Right lobe of liver (tissue), 6 donors: ENCODE data around the gene PCDHA1. TPM values are rescaled to one million over a fixed set of nuclear protein-coding genes. Genes with fewer than 3 reads are reported as not detected.

ENCODE experiments used
- ATAC-seq, 4 donors: fragments of 200-7000 bp; cut with Tn5 transposase; one replicate each; pipeline ENCODE4 v1.9.1; 2020; ENCODE audit warnings: mild to moderate bottlenecking in 4 of 4, moderate library complexity in 4 of 4
- DNase-seq, 3 donors: peaks; one replicate each; pipeline ENCODE4 v3.0.0-alpha.2; 2020
- H3K27ac ChIP-seq, 3 donors: fragments of 200-600 bp; one replicate each; pipeline ENCODE4 v1.8.0; 2022
- H3K27me3 ChIP-seq, 2 donors: fragments of 200-600 bp; one replicate each; pipeline ENCODE4 v1.8.0; 2022
- H3K36me3 ChIP-seq, 4 donors: fragments of 200-600 bp; sonication (generic) in 1 of 4; one replicate each; pipeline versions ENCODE4 v1.5.1 to v1.8.0; 2017 to 2022; ENCODE audit warnings: control low read depth in 1 of 4
- H3K4me1 ChIP-seq, 4 donors: fragments of 200-600 bp; sonication (generic) in 1 of 4; one replicate each; pipeline versions ENCODE4 v1.5.1 to v1.8.0; 2017 to 2022; ENCODE audit warnings: control low read depth in 1 of 4
- H3K4me3 ChIP-seq, 3 donors: fragments of 200-600 bp; one replicate each; pipeline ENCODE4 v1.8.0; 2022
- H3K9me3 ChIP-seq, 4 donors: fragments of 200-600 bp; sonication (generic) in 1 of 4; one replicate each; pipeline versions ENCODE4 v1.5.1 to v1.8.0; 2017 to 2022; ENCODE audit warnings: control low read depth in 1 of 4
- CTCF ChIP-seq, 4 donors: fragments of 200-600 bp in 3 of 4; fragments of 450-650 bp in 1 of 4; IDR thresholded peaks; one replicate each; pipeline versions ENCODE4 v1.5.1 to v1.8.0; 2016 to 2022; ENCODE audit warnings: antibody characterized with exemption in 4 of 4, mild to moderate bottlenecking in 2 of 4
- POLR2A ChIP-seq: fragments of 450-650 bp; IDR thresholded peaks from one replicate; pipeline ENCODE4 v1.6.1; 2017; ENCODE audit warnings: antibody characterized with exemption, mild to moderate bottlenecking
- WGBS: methylation state at CpG from one replicate; pipeline ENCODE4 v1.1.6; 2018; ENCODE audit warnings: low coverage, low lambda C conversion rate; ENCODE audit not compliant: insufficient coverage; ENCODE audit errors: missing lambda C conversion rate; 5-methylcytosine and 5-hydroxymethylcytosine counted together
- intact Hi-C, 2 donors: fragments of 100-400 bp; cut with DNase I; formaldehyde crosslinking; loops; one replicate each; pipeline versions ENCODE4 v1.11.2 to v1.14.1; 2022
- small RNA-seq, 2 experiments: library from RNA; depleted of rRNA; stranded (forward); fragments of <200 nt; gene quantifications; one replicate each; pipeline ENCODE3, GENCODE V24; 2016
- total RNA-seq, 6 experiments: library from RNA; depleted of rRNA in 2 of 6; stranded (reverse); fragments of >200 nt in 2 of 6; fragmentation: NEBNext Ultra II Directional in 3 of 6; extraction: Animal tissue kit (Norgen Biotek cat#: 25700) in 3 of 6; gene quantifications; one replicate each; pipeline versions ENCODE4 v1.1.0 to v1.2.4, GENCODE V29; 2016 to 2023
- donor health status: DM: no; HTN: yes; CAD: no.
- donor health status: DM: no; HTN: no; CAD: no.
- donor health status: DM: no; HTN: no; CAD: no.
- donor health status: DM: no; HTN: yes; CAD: no.
- donor health status: DM: no; HTN: yes; CAD: no.

Gene PCDHA1
- total RNA-seq, 6 experiments from 2014 or later, result not detected

GRCh38 chr5:141051521-141051866, 265.6 kb downstream of the PCDHA1 start:
- peak overlapping the region; percentile 22 to 61 (median 60) for H3K4me3 ChIP-seq
- 8% methylated on average over 8 of the region's 19 CpGs for WGBS
- H3K9me3 ChIP-seq, result no peaks in the 10 kb centered on the region
- ATAC-seq, result peak; percentile 19 to 48 (median 40)
- H3K27ac ChIP-seq, result no peak overlapping the region
- H3K27me3 ChIP-seq, result no peaks in the 10 kb centered on the region
- TF ChIP-seq CTCF (IDR thresholded peaks at IDR 0.05) (no peak), POLR2A (no peak)
- no peaks in the 10 kb centered on the region for H3K36me3 ChIP-seq
- no peaks in the 10 kb centered on the region for H3K4me1 ChIP-seq
- intact Hi-C loops, result no loop called here
- no peak for DNase-seq

Small RNAs within 50 kb of the gene (small RNA-seq; reads per million reads assigned to genes)
- gene AC010223.1, result 0 reads per million in 2 experiments

Other genes with a start within 250 kb of the PCDHA1 start
- gene EIF4EBP3, start 238.5 kb upstream of the PCDHA1 start, total RNA-seq, result 10 to 100 TPM; 10.7 to 19.5 (median 13.6) TPM
- gene SRA1, start 228.7 kb upstream of the PCDHA1 start, total RNA-seq, result 10 to 100 TPM; 14.4 to 35.4 (median 18.6) TPM
- gene APBB3, start 221.5 kb upstream of the PCDHA1 start, total RNA-seq, result 10 to 100 TPM in 5 of 6 experiments, 1 to 10 TPM in 1; 9.6 to 24.3 (median 14.3) TPM
- gene SLC35A4, start 221.3 kb upstream of the PCDHA1 start, total RNA-seq, result 10 to 100 TPM; 28.1 to 38.5 (median 30.2) TPM
- 100 to 1,000 TPM; 174 to 513 (median 244) TPM for gene CD14, start 153.0 kb upstream of the PCDHA1 start, total RNA-seq
- 10 to 100 TPM in 5 of 6 experiments, 1 to 10 TPM in 1; 7.3 to 45.5 (median 23.6) TPM for gene TMCO6, start 146.7 kb upstream of the PCDHA1 start, total RNA-seq
- gene NDUFA2, start 138.5 kb upstream of the PCDHA1 start, total RNA-seq, result 10 to 100 TPM; 35.4 to 56.8 (median 52.4) TPM
- gene IK, start 138.3 kb upstream of the PCDHA1 start, total RNA-seq, result 10 to 100 TPM; 26.6 to 50.7 (median 30.3) TPM
- gene WDR55, start 121.2 kb upstream of the PCDHA1 start, total RNA-seq, result 10 to 100 TPM; 13.3 to 18.4 (median 15.0) TPM
- gene DND1, start 112.6 kb upstream of the PCDHA1 start, total RNA-seq, result 1 to 10 TPM in 1 of 6 experiments, under 1 TPM in 5; 0.27 to 1.4 (median 0.69) TPM
- 10 to 100 TPM; 22.8 to 46.6 (median 37.0) TPM for gene HARS1, start 94.8 kb upstream of the PCDHA1 start, total RNA-seq
- 10 to 100 TPM in 4 of 6 experiments, 1 to 10 TPM in 2; 8.5 to 13.9 (median 11.5) TPM for gene HARS2, start 94.7 kb upstream of the PCDHA1 start, total RNA-seq
- gene ZMAT2, start 85.7 kb upstream of the PCDHA1 start, total RNA-seq, result 10 to 100 TPM; 11.6 to 26.4 (median 18.0) TPM
- gene PCDHA2, start 8.7 kb downstream of the PCDHA1 start, total RNA-seq, result not detected
- under 1 TPM in 1 of 6 experiments, not detected in 5; 0.07 TPM for gene PCDHA3, start 14.9 kb downstream of the PCDHA1 start, total RNA-seq
- under 1 TPM in 4 of 6 experiments, not detected in 2; 0.09 to 0.19 (median 0.13) TPM for gene PCDHA4, start 20.9 kb downstream of the PCDHA1 start, total RNA-seq
- gene PCDHA5, start 35.5 kb downstream of the PCDHA1 start, total RNA-seq, result under 1 TPM in 1 of 6 experiments, not detected in 5; 0.06 TPM
- gene PCDHA6, start 41.8 kb downstream of the PCDHA1 start, total RNA-seq, result under 1 TPM in 1 of 6 experiments, not detected in 5; 0.12 TPM
- gene PCDHA7, start 48.1 kb downstream of the PCDHA1 start, total RNA-seq, result under 1 TPM in 2 of 6 experiments, not detected in 4; 0.07 to 0.12 TPM
- gene PCDHA8, start 55.0 kb downstream of the PCDHA1 start, total RNA-seq, result not detected
- not detected for gene PCDHA9, start 62.2 kb downstream of the PCDHA1 start, total RNA-seq
- under 1 TPM in 3 of 6 experiments, not detected in 3; 0.05 to 0.07 (median 0.06) TPM for gene PCDHA10, start 69.8 kb downstream of the PCDHA1 start, total RNA-seq
- under 1 TPM in 3 of 6 experiments, not detected in 3; 0.04 to 0.51 (median 0.07) TPM for gene PCDHA11, start 82.8 kb downstream of the PCDHA1 start, total RNA-seq
- under 1 TPM in 4 of 6 experiments, not detected in 2; 0.18 to 0.51 (median 0.32) TPM for gene PCDHA12, start 89.2 kb downstream of the PCDHA1 start, total RNA-seq
- gene PCDHA13, start 96.0 kb downstream of the PCDHA1 start, total RNA-seq, result 1 to 10 TPM in 3 of 6 experiments, under 1 TPM in 2, not detected in 1; 0.35 to 1.8 (median 1.2) TPM
- gene PCDHAC1, start 140.2 kb downstream of the PCDHA1 start, total RNA-seq, result under 1 TPM; 0.18 to 0.86 (median 0.35) TPM
- 1 to 10 TPM in 3 of 6 experiments, under 1 TPM in 3; 0.68 to 2.2 (median 1.3) TPM for gene PCDHAC2, start 180.3 kb downstream of the PCDHA1 start, total RNA-seq